GM23248 (cell line): ENCODE measurements around the gene RANBP10.

Source experiments
- EZH2 ChIP-seq: fragments of 200-600 bp; sonication (generic); IDR thresholded peaks from 2 replicates; pipeline ENCODE4 v1.6.1; 2018; ENCODE audit warnings: antibody characterized with exemption, mild to moderate bottlenecking; ENCODE audit not compliant: insufficient read depth, poor library complexity, severe bottlenecking
- EZH2phosphoT487 ChIP-seq: fragments of 200-600 bp; sonication (generic); IDR thresholded peaks from 2 replicates; pipeline ENCODE4 v1.6.1; 2018; ENCODE audit warnings: antibody characterized with exemption, moderate library complexity, mild to moderate bottlenecking, low read depth; ENCODE audit not compliant: insufficient read depth

GRCh38 chr16:67846063-67846319 lies 39.6 kb upstream of the RANBP10 start:
- TF ChIP-seq EZH2 (no peak), EZH2phosphoT487 (no peak)
